ENCODE data around the gene GPD2.

GPD2 gene

GRCh38 chr2:156436497-156437085, 412 bp downstream of the GPD2 start:
- DNase-seq (ENCODE audit: low read depth in 2 of 2), result no peak

GRCh38 chr2:156437272-156437930, 1.2 kb downstream of the GPD2 start:
- DNase-seq (ENCODE audit: low read depth in 2 of 2), result no peak

GRCh38 chr2:156437931-156438410, 1.8 kb downstream of the GPD2 start:
- no peak for DNase-seq (ENCODE audit: low read depth in 2 of 2)

GRCh38 chr2:156443089-156443488, 6.9 kb downstream of the GPD2 start:
- DNase-seq (ENCODE audit: low read depth in 2 of 2), result no peak

GRCh38 chr2:156445296-156446220, 9.4 kb downstream of the GPD2 start:
- DNase-seq (ENCODE audit: low read depth in 2 of 2), result no peak

- DNase-seq (ENCODE audit: low read depth in 2 of 2), result no peak
Measured at GRCh38 chr2:156447761-156448160, 11.6 kb downstream of the GPD2 start.

- DNase-seq (ENCODE audit: low read depth in 2 of 2), result no peak
Measured at GRCh38 chr2:156448766-156449165, 12.6 kb downstream of the GPD2 start.

GRCh38 chr2:156452971-156453370, 16.8 kb downstream of the GPD2 start:
- no peak for DNase-seq (ENCODE audit: low read depth in 2 of 2)

- DNase-seq (ENCODE audit: low read depth in 2 of 2), result no peak
Measured at GRCh38 chr2:156455361-156455975, 19.3 kb downstream of the GPD2 start.

GRCh38 chr2:156456616-156457015, 20.4 kb downstream of the GPD2 start:
- DNase-seq (ENCODE audit: low read depth in 2 of 2), result no peak

GRCh38 chr2:156457523-156458517, 21.6 kb downstream of the GPD2 start:
- DNase-seq (ENCODE audit: low read depth in 2 of 2), result no peak

- DNase-seq (ENCODE audit: low read depth in 2 of 2), result no peak
Measured at GRCh38 chr2:156459720-156460119, 23.5 kb downstream of the GPD2 start.

GRCh38 chr2:156464106-156464505, 27.9 kb downstream of the GPD2 start:
- no peak for DNase-seq (ENCODE audit: low read depth in 2 of 2)

- no peak for DNase-seq (ENCODE audit: low read depth in 2 of 2)
Measured at GRCh38 chr2:156465573-156465972, 29.4 kb downstream of the GPD2 start.

GRCh38 chr2:156466739-156467405, 30.7 kb downstream of the GPD2 start:
- no peak for DNase-seq (ENCODE audit: low read depth in 2 of 2)

GRCh38 chr2:156470975-156471583, 34.9 kb downstream of the GPD2 start:
- no peak for DNase-seq (ENCODE audit: low read depth in 2 of 2)

- DNase-seq (ENCODE audit: low read depth in 2 of 2), result no peak
Measured at GRCh38 chr2:156471762-156472161, 35.6 kb downstream of the GPD2 start.

- no peak for DNase-seq (ENCODE audit: low read depth in 2 of 2)
Measured at GRCh38 chr2:156472686-156473085, 36.5 kb downstream of the GPD2 start.

- no peak for DNase-seq (ENCODE audit: low read depth in 2 of 2)
Measured at GRCh38 chr2:156473445-156473844, 37.3 kb downstream of the GPD2 start.

GRCh38 chr2:156474401-156474800, 38.2 kb downstream of the GPD2 start:
- no peak for DNase-seq (ENCODE audit: low read depth in 2 of 2)
